Left lung (tissue), 10 donors: ENCODE results near the gene WAS. TPM values are rescaled to one million over a fixed set of nuclear protein-coding genes. Genes with fewer than 3 reads are reported as not detected.
"Not testable (repeated sequence)": the region's sequence is repeated elsewhere in the genome, so short reads cannot be mapped to it uniquely, and the experiment has no call there.

Source experiments
- ATAC-seq: fragments of 200-7000 bp; cut with Tn5 transposase; one replicate; pipeline ENCODE4 v1.9.1; 2020; ENCODE audit warnings: moderate library complexity
- DNase-seq, 4 donors: peaks; one replicate each; pipeline ENCODE4 v3.0.0-alpha.2; 2013 to 2020
- H3K27ac ChIP-seq, 2 donors: fragments of 200-600 bp; sonication (generic) in 1 of 2; one replicate each; pipeline versions ENCODE4 v1.5.0 to v1.8.0; 2020 to 2021
- H3K27me3 ChIP-seq, 2 donors: fragments of 200-600 bp; sonication (generic) in 1 of 2; one replicate each; pipeline versions ENCODE4 v1.5.0 to v1.8.0; 2020 to 2021
- H3K36me3 ChIP-seq, 2 donors: fragments of 200-600 bp; sonication (generic) in 1 of 2; one replicate each; pipeline versions ENCODE4 v1.5.0 to v1.8.0; 2020 to 2021
- H3K4me1 ChIP-seq, 2 donors: fragments of 200-600 bp; one replicate each; pipeline ENCODE4 v1.8.0; 2021
- H3K4me3 ChIP-seq, 2 donors: fragments of 200-600 bp; sonication (generic) in 1 of 2; one replicate each; pipeline versions ENCODE4 v1.5.0 to v1.8.0; 2020 to 2021; ENCODE audit warnings: mild to moderate bottlenecking in 1 of 2
- H3K9me3 ChIP-seq, 2 donors: fragments of 200-600 bp; sonication (generic) in 1 of 2; one replicate each; pipeline versions ENCODE4 v1.5.0 to v1.8.0; 2020 to 2021
- intact Hi-C, 2 donors: fragments of 100-400 bp; cut with DNase I; formaldehyde crosslinking; loops; one replicate each; pipeline versions ENCODE4 v1.11.2 to v1.14.2; 2022
- polyA plus RNA-seq, 6 donors: library from polyadenylated mRNA; unstranded; fragments of 120-200 nt; gene quantifications; one replicate each; pipeline ENCODE4 v1.2.1, GENCODE V29; 2013; ENCODE audit not compliant: insufficient read length in 6 of 6
- total RNA-seq, 2 donors: library from RNA; stranded (reverse); fragmentation: NEBNext Ultra II Directional; extraction: Animal tissue kit (Norgen Biotek cat#: 25700); gene quantifications; one replicate each; pipeline ENCODE4 v1.2.1, GENCODE V29; 2021
- TF ChIP-seq, protein P1 (sequence below), 2 donors: fragments of 200-600 bp; sonication (generic) in 1 of 2; IDR thresholded peaks; one replicate each; pipeline versions ENCODE4 v1.5.0 to v1.8.0; 2021; ENCODE audit warnings: antibody characterized with exemption in 2 of 2
- donor health status: DM: no; HTN: yes; CAD: no.
- donor health status: DM: no; HTN: no; CAD: no.

Gene WAS
- total and polyA plus RNA-seq, 8 donors = 4.1 to 49.1 (median 4.6) TPM

GRCh38 chrX:48649102-48649501, 34.5 kb upstream of the WAS start:
- intact Hi-C loops = no loop called here
- no peaks in the 10 kb centered on the region for H3K36me3 ChIP-seq

GRCh38 chrX:48652055-48652579, 31.5 kb upstream of the WAS start:
- H3K4me1 ChIP-seq, H3K9me3 ChIP-seq, DNase-seq, H3K36me3 ChIP-seq, H3K27ac ChIP-seq, H3K27me3 ChIP-seq, H3K4me3 ChIP-seq, intact Hi-C loops, ATAC-seq: not testable (repeated sequence)

More at GRCh38 chrX:48649102-48649501, 34.5 kb upstream of the WAS start:
- H3K4me3 ChIP-seq = no peak overlapping the region
- no peaks in the 10 kb centered on the region for H3K9me3 ChIP-seq
- ATAC-seq = no peak
- DNase-seq = no peak
- H3K4me1 ChIP-seq = no peaks in the 10 kb centered on the region
- TF ChIP-seq, protein P1, sequence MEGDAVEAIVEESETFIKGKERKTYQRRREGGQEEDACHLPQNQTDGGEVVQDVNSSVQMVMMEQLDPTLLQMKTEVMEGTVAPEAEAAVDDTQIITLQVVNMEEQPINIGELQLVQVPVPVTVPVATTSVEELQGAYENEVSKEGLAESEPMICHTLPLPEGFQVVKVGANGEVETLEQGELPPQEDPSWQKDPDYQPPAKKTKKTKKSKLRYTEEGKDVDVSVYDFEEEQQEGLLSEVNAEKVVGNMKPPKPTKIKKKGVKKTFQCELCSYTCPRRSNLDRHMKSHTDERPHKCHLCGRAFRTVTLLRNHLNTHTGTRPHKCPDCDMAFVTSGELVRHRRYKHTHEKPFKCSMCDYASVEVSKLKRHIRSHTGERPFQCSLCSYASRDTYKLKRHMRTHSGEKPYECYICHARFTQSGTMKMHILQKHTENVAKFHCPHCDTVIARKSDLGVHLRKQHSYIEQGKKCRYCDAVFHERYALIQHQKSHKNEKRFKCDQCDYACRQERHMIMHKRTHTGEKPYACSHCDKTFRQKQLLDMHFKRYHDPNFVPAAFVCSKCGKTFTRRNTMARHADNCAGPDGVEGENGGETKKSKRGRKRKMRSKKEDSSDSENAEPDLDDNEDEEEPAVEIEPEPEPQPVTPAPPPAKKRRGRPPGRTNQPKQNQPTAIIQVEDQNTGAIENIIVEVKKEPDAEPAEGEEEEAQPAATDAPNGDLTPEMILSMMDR (IDR thresholded peaks at IDR 0.05) = no peak
- no peak overlapping the region for H3K27ac ChIP-seq
- H3K27me3 ChIP-seq = no peaks in the 10 kb centered on the region

- H3K27ac ChIP-seq, H3K27me3 ChIP-seq, H3K4me1 ChIP-seq, DNase-seq, H3K36me3 ChIP-seq, H3K4me3 ChIP-seq, intact Hi-C loops, ATAC-seq, H3K9me3 ChIP-seq: not testable (repeated sequence)
Measured at GRCh38 chrX:48654746-48655145, 28.9 kb upstream of the WAS start.

DNA sequence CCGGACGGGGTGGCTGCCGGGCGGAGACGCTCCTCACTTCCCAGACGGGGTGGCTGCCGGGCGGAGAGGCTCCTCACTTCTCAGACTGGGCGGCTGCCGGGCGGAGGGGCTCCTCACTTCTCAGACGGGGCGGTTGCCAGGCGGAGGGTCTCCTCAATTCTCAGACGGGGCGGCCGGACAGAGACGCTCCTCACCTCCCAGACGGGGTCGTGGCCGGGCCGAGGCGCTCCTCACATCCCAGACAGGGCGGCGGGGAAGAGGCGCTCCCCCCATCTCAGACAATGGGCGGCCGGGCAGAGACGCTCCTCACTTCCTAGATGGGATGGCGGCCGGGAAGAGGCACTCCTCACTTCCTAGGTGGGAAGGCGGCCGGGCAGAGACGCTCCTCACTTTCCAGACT, 23.9 kb upstream of the WAS start:
- H3K27me3 ChIP-seq, H3K4me1 ChIP-seq, ATAC-seq, DNase-seq, H3K27ac ChIP-seq, H3K36me3 ChIP-seq, H3K9me3 ChIP-seq, intact Hi-C loops, H3K4me3 ChIP-seq: not testable (repeated sequence)

GRCh38 chrX:48663241-48663640, 20.4 kb upstream of the WAS start:
- no peak overlapping the region for H3K4me3 ChIP-seq
- no peak for ATAC-seq
- intact Hi-C loops = no loop called here

DNA sequence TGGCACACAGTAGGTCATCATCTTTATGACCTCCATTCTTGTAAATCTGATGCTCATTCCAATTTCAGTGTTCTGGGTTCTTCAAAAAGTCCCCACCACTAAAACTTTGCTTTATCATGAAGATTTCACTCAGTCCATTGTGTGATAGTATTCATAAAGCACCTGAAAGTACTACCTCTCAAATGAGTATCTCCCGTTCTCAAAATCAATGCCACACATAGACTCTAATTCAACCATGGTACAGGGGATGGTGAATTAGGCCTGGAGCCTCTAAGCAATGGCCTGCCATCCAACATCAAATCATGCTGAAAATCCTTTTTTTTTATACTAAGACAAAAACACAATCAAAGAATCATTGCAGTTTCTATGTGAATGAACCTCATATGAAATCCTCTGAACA, 19.4 kb upstream of the WAS start:
- DNase-seq = no peak
- H3K4me3 ChIP-seq = no peak overlapping the region
- no peaks in the 10 kb centered on the region for H3K9me3 ChIP-seq
- no peak for ATAC-seq
- no peaks in the 10 kb centered on the region for H3K4me1 ChIP-seq
- TF ChIP-seq, protein P1 (IDR thresholded peaks at IDR 0.05) = no peak
- H3K27ac ChIP-seq = no peak overlapping the region
- H3K36me3 ChIP-seq = no peaks in the 10 kb centered on the region
- intact Hi-C loops = no loop called here
- H3K27me3 ChIP-seq = no peaks in the 10 kb centered on the region

More at GRCh38 chrX:48663241-48663640, 20.4 kb upstream of the WAS start:
- H3K4me1 ChIP-seq = no peaks in the 10 kb centered on the region
- H3K9me3 ChIP-seq = no peaks in the 10 kb centered on the region
- TF ChIP-seq, protein P1 (IDR thresholded peaks at IDR 0.05) = no peak
- H3K27me3 ChIP-seq = no peaks in the 10 kb centered on the region
- DNase-seq = no peak
- H3K36me3 ChIP-seq = no peaks in the 10 kb centered on the region
- no peak overlapping the region for H3K27ac ChIP-seq

GRCh38 chrX:48665991-48666390, 17.6 kb upstream of the WAS start:
- no peaks in the 10 kb centered on the region for H3K9me3 ChIP-seq
- no peaks in the 10 kb centered on the region for H3K36me3 ChIP-seq
- H3K4me1 ChIP-seq = no peaks in the 10 kb centered on the region
- ATAC-seq (no peak), DNase-seq (no peak)
- H3K27me3 ChIP-seq = no peaks in the 10 kb centered on the region
- TF ChIP-seq, protein P1 (IDR thresholded peaks at IDR 0.05) = no peak
- no peak overlapping the region for H3K4me3 ChIP-seq
- H3K27ac ChIP-seq = no peak overlapping the region
- intact Hi-C loops = no loop called here
